CD4-positive, alpha-beta T cell treated with Interleukin-17A for 4 hours (primary cell): ENCODE results near the gene SERAC1.

Experiments used
- DNase-seq: peaks from one replicate; pipeline ENCODE4 v3.0.0-alpha.2; 2020; ENCODE audit warnings: mixed read lengths

The SERAC1 gene

DNA sequence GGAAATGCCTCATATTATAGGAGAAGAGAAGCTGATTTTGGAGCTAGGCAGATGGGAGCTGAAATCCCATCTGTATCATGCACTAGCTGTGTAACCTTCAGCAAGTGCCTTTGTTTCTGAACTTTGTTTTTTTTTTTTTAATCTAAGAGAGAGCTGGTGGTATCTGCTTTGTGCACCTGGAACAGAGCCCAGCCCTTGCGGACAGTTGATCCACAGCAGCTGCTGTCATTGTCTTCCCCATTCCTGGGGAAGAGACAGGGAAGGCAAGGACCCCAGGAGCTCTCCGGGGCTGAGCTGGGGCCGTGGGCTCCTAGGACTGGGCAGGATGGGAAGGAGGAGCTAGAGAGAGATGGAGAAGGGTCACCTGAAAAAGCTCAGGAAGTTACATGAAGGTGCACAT, 94.3 kb downstream of the SERAC1 start:
- no peak for DNase-seq

GRCh38 chr6:158072083-158072721, 95.9 kb downstream of the SERAC1 start:
- peak; percentile 81 for DNase-seq

DNA sequence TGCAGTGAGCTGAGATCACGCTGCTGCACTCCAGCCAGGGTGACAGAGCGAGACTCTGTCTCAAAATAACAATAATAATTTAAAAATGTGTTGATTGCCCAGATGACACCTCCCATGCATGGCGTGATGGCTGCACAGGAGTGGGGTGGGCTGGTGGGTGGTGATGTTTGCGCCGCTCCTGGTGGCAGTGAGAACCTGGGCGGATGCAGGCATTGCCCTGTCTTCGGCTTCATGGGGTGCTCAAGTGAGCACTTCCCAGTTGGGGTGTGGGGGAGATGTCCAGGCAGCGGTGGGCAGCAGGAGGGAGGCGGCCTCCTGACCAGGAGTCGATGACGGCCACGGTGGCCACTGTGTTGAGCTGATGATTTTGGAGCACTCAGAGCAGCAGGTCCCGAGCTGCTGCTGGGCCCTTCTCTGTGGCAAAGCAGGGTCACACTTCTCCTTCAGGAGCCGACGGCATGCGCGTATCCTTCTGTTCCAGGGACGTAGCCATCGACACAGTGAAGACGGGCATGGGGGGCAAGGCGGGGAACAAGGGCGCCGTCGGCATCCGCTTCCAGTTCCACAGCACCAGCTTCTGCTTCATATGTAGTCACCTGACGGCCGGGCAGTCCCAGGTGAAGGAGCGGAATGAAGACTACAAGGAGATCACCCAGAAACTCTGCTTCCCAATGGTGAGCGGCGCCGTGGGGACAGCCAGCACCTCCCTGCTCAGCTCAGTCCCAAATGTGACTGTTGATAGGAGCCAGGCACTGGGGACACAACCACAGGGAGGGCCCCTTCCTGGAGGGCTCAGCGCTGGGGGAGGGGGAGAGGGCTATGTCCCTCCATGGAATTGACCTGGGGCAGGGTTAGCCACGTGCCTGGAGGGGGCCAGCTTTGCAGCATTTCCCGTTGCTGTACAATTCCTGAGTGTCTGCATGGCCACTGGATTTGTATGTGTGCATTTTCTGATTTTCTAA, 96.7 kb downstream of the SERAC1 start:
- DNase-seq = no peak

GRCh38 chr6:158070513-158070912, 97.5 kb downstream of the SERAC1 start:
- no peak for DNase-seq

GRCh38 chr6:158069800-158070195, 98.3 kb downstream of the SERAC1 start:
- no peak for DNase-seq

- no peak for DNase-seq
Measured at GRCh38 chr6:158068893-158069799, 98.9 kb downstream of the SERAC1 start.

GRCh38 chr6:158068156-158068892, 99.7 kb downstream of the SERAC1 start:
- DNase-seq = no peak

- DNase-seq = no peak
Measured at GRCh38 chr6:158067436-158068015, 100.5 kb downstream of the SERAC1 start.

DNA sequence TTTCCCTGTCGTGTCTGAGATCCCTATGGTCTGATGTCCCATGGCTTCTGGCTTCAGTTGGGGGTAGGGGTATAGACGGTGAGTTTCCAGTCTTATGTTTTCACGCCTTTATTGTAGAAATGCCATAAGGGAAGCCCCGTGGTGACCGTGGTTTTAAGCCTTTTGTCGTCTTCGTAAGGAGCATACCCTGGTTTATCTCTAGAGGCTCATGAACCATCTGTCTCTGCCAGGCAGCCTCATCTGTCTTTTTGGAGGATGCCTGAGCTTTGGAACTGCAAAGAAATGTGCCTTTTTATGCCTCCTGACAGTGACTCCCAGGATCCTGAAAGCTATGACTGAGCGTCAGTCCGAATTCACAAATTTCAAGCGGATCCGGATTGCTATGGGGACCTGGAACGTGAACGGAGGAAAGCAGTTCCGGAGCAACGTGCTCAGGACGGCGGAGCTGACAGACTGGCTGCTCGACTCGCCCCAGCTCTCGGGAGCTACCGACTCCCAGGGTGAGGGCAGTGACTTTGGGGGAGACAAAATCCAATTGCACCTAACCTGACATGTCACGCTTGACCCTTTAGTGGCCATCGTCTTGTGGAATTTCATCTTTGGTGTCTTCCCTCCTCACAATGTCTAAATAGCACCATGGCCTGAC, 101.8 kb downstream of the SERAC1 start:
- DNase-seq = no peak

DNA sequence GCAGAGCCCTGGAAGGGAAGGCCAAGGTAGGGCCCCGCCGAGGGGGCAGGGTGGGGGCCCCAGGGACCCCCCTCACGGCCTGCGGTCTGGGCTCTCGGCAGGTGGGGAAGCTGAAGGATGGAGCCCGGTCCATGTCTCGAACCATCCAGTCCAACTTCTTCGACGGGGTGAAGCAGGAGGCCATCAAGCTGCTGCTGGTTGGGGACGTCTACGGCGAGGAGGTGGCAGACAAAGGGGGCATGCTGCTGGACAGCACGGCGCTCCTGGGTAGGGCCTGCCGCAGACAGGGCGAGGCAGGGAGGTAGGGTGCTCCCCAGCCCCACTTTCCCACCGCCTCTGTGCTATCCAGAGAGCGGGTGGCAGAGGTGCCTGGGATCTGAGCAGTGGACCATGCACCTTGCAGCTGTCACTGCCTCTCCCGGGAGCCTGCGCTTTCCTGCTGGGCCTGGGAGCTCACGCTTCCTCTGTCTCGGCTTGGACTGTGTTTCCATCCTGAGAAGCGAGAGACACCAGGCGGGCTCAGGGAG, 103.3 kb downstream of the SERAC1 start:
- no peak for DNase-seq

- DNase-seq = no peak
Measured at GRCh38 chr6:158063736-158064135, 104.3 kb downstream of the SERAC1 start.

- DNase-seq = no peak
Measured at GRCh38 chr6:158061709-158062461, 106.2 kb downstream of the SERAC1 start.

GRCh38 chr6:158061361-158061708, 106.7 kb downstream of the SERAC1 start:
- no peak for DNase-seq

GRCh38 chr6:158060455-158061360, 107.4 kb downstream of the SERAC1 start:
- DNase-seq = peak; percentile 24
